ENCODE data around the gene TRIM62.

TRIM62 gene

GRCh38 chr1:33178836-33179439 is 2.9 kb downstream of the TRIM62 start:
- no peak for TF ChIP-seq POLR2A (IDR thresholded peaks at IDR 0.05; ENCODE audit: low read depth, low read length)
- DNase-seq (ENCODE audit: insufficient read length) = no peak

GRCh38 chr1:33177996-33178540 is 3.8 kb downstream of the TRIM62 start:
- DNase-seq (ENCODE audit: insufficient read length) (no peak), FAIRE-seq (no peak)
- TF ChIP-seq POLR2A (IDR thresholded peaks at IDR 0.05; ENCODE audit: low read depth, low read length) (no peak), TAF1 (IDR thresholded peaks at IDR 0.05; ENCODE audit: borderline replicate concordance, low read depth, low read length) (no peak), POLR2AphosphoS5 (IDR thresholded peaks at IDR 0.05; ENCODE audit: low read depth, low read length) (no peak)

More at GRCh38 chr1:33178836-33179439, 2.9 kb downstream of the TRIM62 start:
- no peak for FAIRE-seq

- DNase-seq (ENCODE audit: insufficient read length) (no peak), FAIRE-seq (no peak)
- no peak for TF ChIP-seq TAF1 (IDR thresholded peaks at IDR 0.05; ENCODE audit: borderline replicate concordance, low read depth, low read length)
- no peak for TF ChIP-seq POLR2AphosphoS5 (IDR thresholded peaks at IDR 0.05; ENCODE audit: low read depth, low read length)
- no peak for TF ChIP-seq POLR2A (IDR thresholded peaks at IDR 0.05; ENCODE audit: low read depth, low read length)
Observed at GRCh38 chr1:33176887-33177286, 5.0 kb downstream of the TRIM62 start.

GRCh38 chr1:33176362-33176850 is 5.4 kb downstream of the TRIM62 start:
- DNase-seq (ENCODE audit: insufficient read length) (no peak), FAIRE-seq (no peak)
- no peak for TF ChIP-seq TAF1 (IDR thresholded peaks at IDR 0.05; ENCODE audit: borderline replicate concordance, low read depth, low read length)
- no peak for TF ChIP-seq POLR2AphosphoS5 (IDR thresholded peaks at IDR 0.05; ENCODE audit: low read depth, low read length)
- no peak for TF ChIP-seq POLR2A (IDR thresholded peaks at IDR 0.05; ENCODE audit: low read depth, low read length)

- no peak for FAIRE-seq
- no peak for DNase-seq (ENCODE audit: insufficient read length)
- TF ChIP-seq POLR2A (IDR thresholded peaks at IDR 0.05; ENCODE audit: low read depth, low read length) = no peak
- TF ChIP-seq POLR2AphosphoS5 (IDR thresholded peaks at IDR 0.05; ENCODE audit: low read depth, low read length) = no peak
- no peak for TF ChIP-seq TAF1 (IDR thresholded peaks at IDR 0.05; ENCODE audit: borderline replicate concordance, low read depth, low read length)
Observed at GRCh38 chr1:33175865-33176264, 6.0 kb downstream of the TRIM62 start.

GRCh38 chr1:33173091-33173490 is 8.8 kb downstream of the TRIM62 start:
- DNase-seq (ENCODE audit: insufficient read length) = no peak
- no peak for TF ChIP-seq POLR2A (IDR thresholded peaks at IDR 0.05; ENCODE audit: low read depth, low read length)
- TF ChIP-seq TAF1 (IDR thresholded peaks at IDR 0.05; ENCODE audit: borderline replicate concordance, low read depth, low read length) = no peak
- TF ChIP-seq POLR2AphosphoS5 (IDR thresholded peaks at IDR 0.05; ENCODE audit: low read depth, low read length) = no peak
- FAIRE-seq = no peak

- DNase-seq (ENCODE audit: insufficient read length) = no peak
- TF ChIP-seq POLR2A (IDR thresholded peaks at IDR 0.05; ENCODE audit: low read depth, low read length) = no peak
- FAIRE-seq = no peak
Observed at GRCh38 chr1:33171977-33172813, 9.6 kb downstream of the TRIM62 start.

GRCh38 chr1:33170351-33171274 is 11.2 kb downstream of the TRIM62 start:
- FAIRE-seq = no peak
- no peak for DNase-seq (ENCODE audit: insufficient read length)
- TF ChIP-seq TAF1 (IDR thresholded peaks at IDR 0.05; ENCODE audit: borderline replicate concordance, low read depth, low read length) = no peak
- TF ChIP-seq POLR2A (IDR thresholded peaks at IDR 0.05; ENCODE audit: low read depth, low read length) = no peak
- TF ChIP-seq POLR2AphosphoS5 (IDR thresholded peaks at IDR 0.05; ENCODE audit: low read depth, low read length) = no peak

- FAIRE-seq (no peak), DNase-seq (ENCODE audit: insufficient read length) (no peak)
Observed at GRCh38 chr1:33169290-33170055, 12.4 kb downstream of the TRIM62 start.

GRCh38 chr1:33168556-33169289 is 13.1 kb downstream of the TRIM62 start:
- no peak for DNase-seq (ENCODE audit: insufficient read length)
- no peak for FAIRE-seq
- TF ChIP-seq TAF1 (IDR thresholded peaks at IDR 0.05; ENCODE audit: borderline replicate concordance, low read depth, low read length) (no peak), POLR2AphosphoS5 (IDR thresholded peaks at IDR 0.05; ENCODE audit: low read depth, low read length) (no peak), POLR2A (IDR thresholded peaks at IDR 0.05; ENCODE audit: low read depth, low read length) (no peak)

More at GRCh38 chr1:33169290-33170055, 12.4 kb downstream of the TRIM62 start:
- no peak for TF ChIP-seq POLR2A (IDR thresholded peaks at IDR 0.05; ENCODE audit: low read depth, low read length)
- no peak for TF ChIP-seq POLR2AphosphoS5 (IDR thresholded peaks at IDR 0.05; ENCODE audit: low read depth, low read length)
- no peak for TF ChIP-seq TAF1 (IDR thresholded peaks at IDR 0.05; ENCODE audit: borderline replicate concordance, low read depth, low read length)
